Astrocyte of the cerebellum (primary cell): ENCODE data around the gene ADAMTS2.
"Not testable (repeated sequence)": the region's sequence is repeated elsewhere in the genome, so short reads cannot be mapped to it uniquely, and the experiment has no call there.

Source experiments
- DNase-seq: peaks from one replicate; pipeline ENCODE4 v3.0.0-alpha.2; 2011; ENCODE audit warnings: low read depth
- H3K4me3 ChIP-seq: 2 replicates; pipeline ENCODE4 v1.5.1; 2011; ENCODE audit warnings: mild to moderate bottlenecking, low read depth, low read length, moderate library complexity
- CTCF ChIP-seq: IDR thresholded peaks from 2 replicates; pipeline ENCODE4 v1.5.1; 2012; ENCODE audit warnings: low read length, low read depth, moderate library complexity, mild to moderate bottlenecking; ENCODE audit errors: missing control alignments
- in situ Hi-C: cut with HindIII; loops from 2 replicates; pipeline ENCODE4 v1.10.0; 2017; ENCODE audit warnings: low sequenced_read_pairs

ADAMTS2 gene

DNA sequence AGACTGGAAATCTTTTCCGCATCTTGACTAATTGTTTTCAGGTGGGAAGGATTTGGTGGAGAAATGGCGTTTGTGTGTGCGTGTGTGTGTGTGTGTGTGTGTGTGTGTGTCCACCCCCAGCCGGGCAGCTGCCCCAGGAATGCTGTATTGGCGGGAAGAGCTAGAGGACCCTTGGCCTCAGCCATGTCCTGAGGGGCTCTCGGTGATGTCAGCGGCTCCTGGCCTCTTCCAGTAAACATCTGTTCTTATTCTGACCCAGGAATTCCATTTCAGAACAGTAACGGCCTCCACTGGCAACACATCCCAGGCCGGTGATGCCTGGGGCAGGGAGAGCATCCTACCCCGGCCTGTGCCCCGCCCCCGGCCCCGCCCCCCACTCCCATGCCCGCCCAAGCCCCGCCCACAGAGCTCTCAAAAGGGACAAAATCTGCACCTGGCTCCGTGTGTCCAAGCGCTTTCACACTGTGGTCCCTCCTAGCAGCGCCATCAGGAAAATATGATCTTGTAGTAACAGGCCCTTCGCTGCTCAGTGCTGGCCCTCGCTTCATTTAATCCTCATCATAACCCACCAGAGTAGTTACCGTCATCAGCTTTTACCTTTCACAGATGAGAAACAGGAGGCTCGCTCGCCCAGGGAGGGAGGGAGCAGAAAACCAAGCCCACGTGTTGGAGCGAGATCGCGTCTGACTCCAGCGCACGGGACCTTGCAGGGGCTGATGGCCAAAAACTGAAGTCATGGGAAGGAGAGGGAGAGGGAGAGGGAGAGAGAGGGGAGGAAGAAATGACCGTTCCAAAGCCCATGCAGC lies 18.9 kb downstream of the ADAMTS2 start:
- TF ChIP-seq CTCF = no peak
- in situ Hi-C loops = no loop called here
- no peak overlapping the region for H3K4me3 ChIP-seq
- no peak for DNase-seq

GRCh38 chr5:179325296-179326031 lies 19.8 kb downstream of the ADAMTS2 start:
- no peak for DNase-seq
- H3K4me3 ChIP-seq = no peak overlapping the region
- no peak for TF ChIP-seq CTCF
- in situ Hi-C loops = no loop called here

- no peak for DNase-seq
- no peak overlapping the region for H3K4me3 ChIP-seq
- in situ Hi-C loops = no loop called here
- no peak for TF ChIP-seq CTCF
Measured at GRCh38 chr5:179324760-179325295, 20.4 kb downstream of the ADAMTS2 start.

DNA sequence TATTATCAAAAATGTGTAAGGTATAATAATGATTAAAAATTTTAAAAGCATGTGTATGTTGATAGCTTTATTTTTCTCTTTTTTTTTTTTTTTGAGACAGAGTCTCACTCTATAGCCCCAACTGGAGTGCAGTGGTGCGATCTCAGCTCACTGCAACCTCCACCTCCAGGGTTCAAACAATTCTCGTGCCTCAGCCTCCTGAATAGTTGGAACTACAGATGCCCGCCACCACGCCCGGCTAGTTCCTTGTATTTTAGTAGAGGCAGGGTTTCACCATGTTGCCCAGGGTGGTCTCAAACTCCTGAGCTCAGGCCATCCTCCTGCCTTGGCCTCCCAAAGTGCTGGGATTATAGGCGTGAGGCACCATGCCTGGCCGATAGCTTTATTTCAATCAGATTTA lies 20.9 kb downstream of the ADAMTS2 start:
- in situ Hi-C loops, DNase-seq: not testable (repeated sequence)

GRCh38 chr5:179323026-179323870 lies 22.0 kb downstream of the ADAMTS2 start:
- H3K4me3 ChIP-seq = no peak overlapping the region
- in situ Hi-C loops = no loop called here
- DNase-seq = no peak
- no peak for TF ChIP-seq CTCF

More for the DNA sequence above, 20.9 kb downstream of the ADAMTS2 start:
- H3K4me3 ChIP-seq = not testable (repeated sequence)

- no peak for TF ChIP-seq CTCF
- DNase-seq = no peak
- no peak overlapping the region for H3K4me3 ChIP-seq
- in situ Hi-C loops = no loop called here
Measured at GRCh38 chr5:179322071-179323025, 22.9 kb downstream of the ADAMTS2 start.
